ENCODE measurements around the gene CABLES1. TPM values are rescaled to one million over a fixed set of nuclear protein-coding genes. Genes with fewer than 3 reads are reported as not detected.

The CABLES1 gene
- polyA plus RNA-seq, 1 of the 3 experiments (the other 2 are of a cell fraction): 2.2 TPM

- Histone ChIP-seq H3K9me2 (no peaks in the 10 kb centered on the region), H3K79me2 (ENCODE audit: insufficient read depth) (no peaks in the 10 kb centered on the region), H3K4me2 (peak overlapping the region; percentile 13; the same call in 1 of the 2 replicates), H3F3A (replicated peaks; ENCODE audit: insufficient read depth) (peaks cover 3% of the 10 kb centered on the region), H3K4me1 (ENCODE audit: control insufficient read depth in 1 of 2, insufficient read depth in 2 of 2, low read depth in 1 of 2, low read length in 1 of 2) (peaks cover 12 to 17% of the 10 kb centered on the region in 2 experiments; a peak in 2 of 4 replicates), H3K9me3 (no peaks in the 10 kb centered on the region), H3K4me3 (ENCODE audit: low read depth in 2 of 2, low read length in 1 of 2) (no peak overlapping the region), H3K27me3 (ENCODE audit: insufficient read depth) (no peaks in the 10 kb centered on the region), H3K9ac (no peak overlapping the region), H3K27ac (ENCODE audit: low read depth in 2 of 2, low read length in 1 of 2) (peak overlapping the region in 1 of 2 experiments; percentile 10; a peak in 1 of 4 replicates), H4K20me1 (ENCODE audit: insufficient read depth) (no peaks in the 10 kb centered on the region), H2AFZ (ENCODE audit: low read depth) (peak overlapping the region; percentile 5; the same call in 1 of the 2 replicates), H3K36me3 (replicated peaks in 1 of 2; ENCODE audit: control insufficient read depth in 1 of 2, insufficient read depth in 2 of 2, low read length in 1 of 2) (no peaks in the 10 kb centered on the region)
- ChIA-PET POLR2A (no interaction called here), CTCF (no interaction called here)
- TF ChIP-seq YY1 (IDR thresholded peaks at IDR 0.05; ENCODE audit: low read depth) (no peak), SIN3A (IDR thresholded peaks at IDR 0.05; ENCODE audit: borderline replicate concordance, low read depth, low read length) (no peak), NRF1 (IDR thresholded peaks at IDR 0.05; ENCODE audit: low read depth, low read length) (no peak), TCF12 (IDR thresholded peaks at IDR 0.05) (peak; percentile 32), REST (IDR thresholded peaks at IDR 0.05; ENCODE audit: low read depth, low read length) (no peak), TEAD4 (IDR thresholded peaks at IDR 0.05; ENCODE audit: borderline replicate concordance, insufficient read depth) (peak; percentile 65; the same call in 1 of the 2 replicates), GABPA (IDR thresholded peaks at IDR 0.05; ENCODE audit: low read depth) (no peak), RXRA (IDR thresholded peaks at IDR 0.05; ENCODE audit: borderline replicate concordance, low read depth) (peak; percentile 47; the same call in 1 of the 2 replicates), PBX3 (IDR thresholded peaks at IDR 0.05) (peak; percentile 18; the same call in 1 of the 2 replicates), JUND (IDR thresholded peaks at IDR 0.05) (peak; percentile 76), MAX (IDR thresholded peaks at IDR 0.05; ENCODE audit: low read depth) (no peak), FOSL2 (IDR thresholded peaks at IDR 0.05; ENCODE audit: borderline replicate concordance, low read depth) (peak; percentile 86), MEF2A (IDR thresholded peaks at IDR 0.05; ENCODE audit: borderline replicate concordance, low read depth) (no peak)
- no peak for DNase-seq
- 90% methylated on average over 2 of the region's 2 CpGs for WGBS (ENCODE audit: low lambda C conversion rate)
These were observed 148.7 kb downstream of the CABLES1 start for GRCh38 chr18:23283916-23284430.

- Histone ChIP-seq H3K36me3 (replicated peaks in 1 of 2; ENCODE audit: control insufficient read depth in 1 of 2, insufficient read depth in 2 of 2, low read length in 1 of 2) (no peaks in the 10 kb centered on the region), H3K79me2 (ENCODE audit: insufficient read depth) (no peaks in the 10 kb centered on the region), H3K4me1 (ENCODE audit: control insufficient read depth in 1 of 2, insufficient read depth in 2 of 2, low read depth in 1 of 2, low read length in 1 of 2) (peaks cover 12 to 17% of the 10 kb centered on the region in 2 experiments; a peak in 2 of 4 replicates), H3K4me3 (ENCODE audit: low read depth in 2 of 2, low read length in 1 of 2) (no peak overlapping the region), H3K9me2 (no peaks in the 10 kb centered on the region), H3K4me2 (peak overlapping the region; percentile 13; the same call in 1 of the 2 replicates), H3K9ac (no peak overlapping the region), H2AFZ (ENCODE audit: low read depth) (no peak overlapping the region), H3F3A (replicated peaks; ENCODE audit: insufficient read depth) (peaks cover 3% of the 10 kb centered on the region), H4K20me1 (ENCODE audit: insufficient read depth) (no peaks in the 10 kb centered on the region), H3K27me3 (ENCODE audit: insufficient read depth) (no peaks in the 10 kb centered on the region), H3K9me3 (no peaks in the 10 kb centered on the region), H3K27ac (ENCODE audit: low read depth in 2 of 2, low read length in 1 of 2) (no peak overlapping the region)
- ChIA-PET CTCF (no interaction called here), POLR2A (no interaction called here)
- WGBS (ENCODE audit: low lambda C conversion rate): 88% methylated on average over 2 of the region's 2 CpGs
- no peak for DNase-seq
- TF ChIP-seq GATA2 (CRISPR knock-in tag; IDR thresholded peaks at IDR 0.05): no peak
- TF ChIP-seq JUND (IDR thresholded peaks at IDR 0.05): no peak
- no peak for TF ChIP-seq ELF1 (IDR thresholded peaks at IDR 0.05)
- TF ChIP-seq TCF12 (IDR thresholded peaks at IDR 0.05): no peak
- TF ChIP-seq GABPA (IDR thresholded peaks at IDR 0.05; ENCODE audit: low read depth): no peak
- no peak for TF ChIP-seq SMC3 (IDR thresholded peaks at IDR 0.05; ENCODE audit: low read depth, low read length)
- no peak for TF ChIP-seq CHD2 (IDR thresholded peaks at IDR 0.05; ENCODE audit: low read length, partially characterized antibody)
- no peak for TF ChIP-seq REST (IDR thresholded peaks at IDR 0.05; ENCODE audit: low read depth, low read length)
- TF ChIP-seq FOSL2 (IDR thresholded peaks at IDR 0.05; ENCODE audit: borderline replicate concordance, low read depth): no peak
- TF ChIP-seq NRF1 (IDR thresholded peaks at IDR 0.05; ENCODE audit: low read depth, low read length): no peak
- no peak for TF ChIP-seq POLR2AphosphoS5 (IDR thresholded peaks at IDR 0.05; ENCODE audit: low read depth, low read length)
- TF ChIP-seq YY1 (IDR thresholded peaks at IDR 0.05; ENCODE audit: low read depth): no peak
- no peak for TF ChIP-seq TAF1 (IDR thresholded peaks at IDR 0.05; ENCODE audit: borderline replicate concordance, low read depth, low read length)
- no peak for TF ChIP-seq RCOR1 (IDR thresholded peaks at IDR 0.05; ENCODE audit: low read length)
These were observed 149.3 kb downstream of the CABLES1 start for GRCh38 chr18:23284629-23285028.
